Stimulated activated CD4-positive, alpha-beta T cell treated with anti-CD3 and anti-CD28 coated beads, TNF-alpha, amount 100 ng/mL, for 4 hours (primary cell): ENCODE results near the gene UBTD2.
"Not testable (repeated sequence)": the region's sequence is repeated elsewhere in the genome, so short reads cannot be mapped to it uniquely, and the experiment has no call there.

ENCODE experiments used
- DNase-seq, 3 experiments: peaks; one replicate each; pipeline ENCODE4 v3.0.0-alpha.2; 2020; ENCODE audit warnings: low read depth in 3 of 3

UBTD2 gene

GRCh38 chr5:172251419-172251818 is 32.1 kb downstream of the UBTD2 start:
- DNase-seq = no peak

GRCh38 chr5:172248637-172249036 is 34.9 kb downstream of the UBTD2 start:
- no peak for DNase-seq

GRCh38 chr5:172245703-172246125 is 37.9 kb downstream of the UBTD2 start:
- DNase-seq = no peak

GRCh38 chr5:172245046-172245445 is 38.5 kb downstream of the UBTD2 start:
- DNase-seq = no peak

- no peak for DNase-seq
These were observed 40.3 kb downstream of the UBTD2 start for GRCh38 chr5:172243302-172243701.

GRCh38 chr5:172238334-172238733 is 45.2 kb downstream of the UBTD2 start:
- DNase-seq = no peak

- DNase-seq = no peak
These were observed 47.5 kb downstream of the UBTD2 start for GRCh38 chr5:172235827-172236736.

GRCh38 chr5:172235132-172235780 is 48.3 kb downstream of the UBTD2 start:
- DNase-seq = no peak

GRCh38 chr5:172234031-172234430 is 49.5 kb downstream of the UBTD2 start:
- no peak for DNase-seq

- no peak for DNase-seq
These were observed 53.7 kb downstream of the UBTD2 start for GRCh38 chr5:172229904-172230303.

- no peak for DNase-seq
These were observed 58.6 kb downstream of the UBTD2 start for GRCh38 chr5:172224996-172225395.

- DNase-seq = peak in 1 of 3 experiments; percentile 23
These were observed 59.4 kb downstream of the UBTD2 start for GRCh38 chr5:172223901-172224873.

GRCh38 chr5:172219296-172219695 is 64.3 kb downstream of the UBTD2 start:
- no peak for DNase-seq

GRCh38 chr5:172216345-172216744 is 67.2 kb downstream of the UBTD2 start:
- DNase-seq = no peak

- no peak for DNase-seq
These were observed 70.4 kb downstream of the UBTD2 start for GRCh38 chr5:172213126-172213525.

- DNase-seq = no peak
These were observed 71.9 kb downstream of the UBTD2 start for GRCh38 chr5:172211676-172212075.

GRCh38 chr5:172209714-172210113 is 73.8 kb downstream of the UBTD2 start:
- no peak for DNase-seq

- DNase-seq = no peak
These were observed 76.1 kb downstream of the UBTD2 start for GRCh38 chr5:172207511-172207910.

- DNase-seq = not testable (repeated sequence)
These were observed 77.6 kb downstream of the UBTD2 start for GRCh38 chr5:172205984-172206383.

- no peak for DNase-seq
These were observed 83.1 kb downstream of the UBTD2 start for GRCh38 chr5:172200476-172200875.

GRCh38 chr5:172199446-172199845 is 84.1 kb downstream of the UBTD2 start:
- DNase-seq = no peak

GRCh38 chr5:172197775-172198174 is 85.8 kb downstream of the UBTD2 start:
- DNase-seq = not testable (repeated sequence)
